ENCODE results near the gene MMS19. TPM values are rescaled to one million over a fixed set of nuclear protein-coding genes. Genes with fewer than 3 reads are reported as not detected.

MMS19 gene
- total RNA-seq, 1 experiment from 2014 or later: 105 TPM

- Histone ChIP-seq H3K27me3 (replicated peaks; ENCODE audit: control insufficient read depth, insufficient read depth, low read length) (no peaks in the 10 kb centered on the region), H3K4me3 (ENCODE audit: low read depth, low read length) (no peak overlapping the region), H3K36me3 (ENCODE audit: control insufficient read depth, insufficient read depth, low read length) (peaks cover under 1% of the 10 kb centered on the region), H3K4me1 (no peaks in the 10 kb centered on the region; the same call in 1 of the 2 replicates), H3K9me3 (no peaks in the 10 kb centered on the region)
- ChIA-PET CTCF (no interaction called here), POLR2A (no interaction called here)
- Mint-ChIP-seq H3K36me3 (ENCODE audit: insufficient read depth, unreplicated experiment) (peaks cover 71% of the 10 kb centered on the region), H3K4me3 (ENCODE audit: unreplicated experiment) (no peak overlapping the region), H3K9me3 (ENCODE audit: unreplicated experiment) (no peaks in the 10 kb centered on the region), H3K4me1 (ENCODE audit: low read depth, unreplicated experiment) (no peaks in the 10 kb centered on the region), H3K27me3 (ENCODE audit: insufficient read depth, unreplicated experiment) (no peaks in the 10 kb centered on the region), H3K27ac (ENCODE audit: unreplicated experiment) (no peak overlapping the region)
- DNase-seq: no peak
- TF ChIP-seq CTCF (IDR thresholded peaks at IDR 0.05; ENCODE audit: insufficient read depth in 1 of 2, low read depth in 1 of 2, low read length in 1 of 2, severe bottlenecking in 1 of 2, unreplicated experiment in 1 of 2): no peak
- intact Hi-C loops (cut with micrococcal nuclease; ENCODE audit: unreplicated experiment): no loop called here
- no TSS peak for BruUV-seq (replicated peaks)
Measured at GRCh38 chr10:97442277-97442676, 55.9 kb downstream of the MMS19 start.

GRCh38 chr10:97435211-97435610, 63.0 kb downstream of the MMS19 start:
- no peaks in the 10 kb centered on the region for H3K9me3 ChIP-seq
- H3K27ac Mint-ChIP-seq (ENCODE audit: unreplicated experiment): no peak overlapping the region
- no peaks in the 10 kb centered on the region for H3K27me3 Mint-ChIP-seq (ENCODE audit: insufficient read depth, unreplicated experiment)
- ChIA-PET CTCF (no interaction called here), POLR2A (interaction anchor here (0.9 kb wide), 1 partner anchor 17 kb away, joined by 3 read pairs; no protein-coding TSS in a partner anchor)
- H3K36me3 ChIP-seq (ENCODE audit: control insufficient read depth, insufficient read depth, low read length): peaks cover 2% of the 10 kb centered on the region
- no peaks in the 10 kb centered on the region for H3K27me3 ChIP-seq (replicated peaks; ENCODE audit: control insufficient read depth, insufficient read depth, low read length)
- intact Hi-C loops (cut with micrococcal nuclease; ENCODE audit: unreplicated experiment): no loop called here
- no peak for DNase-seq
- no peak overlapping the region for H3K4me3 Mint-ChIP-seq (ENCODE audit: unreplicated experiment)
- H3K4me3 ChIP-seq (ENCODE audit: low read depth, low read length): no peak overlapping the region
- no peaks in the 10 kb centered on the region for H3K4me1 Mint-ChIP-seq (ENCODE audit: low read depth, unreplicated experiment)
- no peak for TF ChIP-seq CTCF (IDR thresholded peaks at IDR 0.05; ENCODE audit: insufficient read depth in 1 of 2, low read depth in 1 of 2, low read length in 1 of 2, severe bottlenecking in 1 of 2, unreplicated experiment in 1 of 2)
- H3K9me3 Mint-ChIP-seq (ENCODE audit: unreplicated experiment): no peaks in the 10 kb centered on the region
- H3K36me3 Mint-ChIP-seq (ENCODE audit: insufficient read depth, unreplicated experiment): peaks cover 91% of the 10 kb centered on the region
- BruUV-seq (replicated peaks): no TSS peak
- H3K4me1 ChIP-seq: no peaks in the 10 kb centered on the region

GRCh38 chr10:97434557-97434956, 63.7 kb downstream of the MMS19 start:
- POLR2A ChIA-PET: interaction anchor here (0.9 kb wide), 1 partner anchor 17 kb away, joined by 3 read pairs; no protein-coding TSS in a partner anchor
- Histone ChIP-seq H3K4me3 (ENCODE audit: low read depth, low read length) (no peak overlapping the region), H3K36me3 (ENCODE audit: control insufficient read depth, insufficient read depth, low read length) (peaks cover 3% of the 10 kb centered on the region), H3K27me3 (replicated peaks; ENCODE audit: control insufficient read depth, insufficient read depth, low read length) (no peaks in the 10 kb centered on the region), H3K4me1 (no peaks in the 10 kb centered on the region), H3K9me3 (no peaks in the 10 kb centered on the region)
- no peaks in the 10 kb centered on the region for H3K4me1 Mint-ChIP-seq (ENCODE audit: low read depth, unreplicated experiment)
- no peaks in the 10 kb centered on the region for H3K27me3 Mint-ChIP-seq (ENCODE audit: insufficient read depth, unreplicated experiment)
- TF ChIP-seq CTCF (IDR thresholded peaks at IDR 0.05; ENCODE audit: insufficient read depth in 1 of 2, low read depth in 1 of 2, low read length in 1 of 2, severe bottlenecking in 1 of 2, unreplicated experiment in 1 of 2): no peak
- no peak overlapping the region for H3K4me3 Mint-ChIP-seq (ENCODE audit: unreplicated experiment)
- intact Hi-C loops (cut with micrococcal nuclease; ENCODE audit: unreplicated experiment): no loop called here
- no peaks in the 10 kb centered on the region for H3K9me3 Mint-ChIP-seq (ENCODE audit: unreplicated experiment)
- peaks cover 91% of the 10 kb centered on the region for H3K36me3 Mint-ChIP-seq (ENCODE audit: insufficient read depth, unreplicated experiment)
- BruUV-seq (replicated peaks): no TSS peak
- no peak for DNase-seq
- no peak overlapping the region for H3K27ac Mint-ChIP-seq (ENCODE audit: unreplicated experiment)
- CTCF ChIA-PET: interaction anchor here (0.9 kb wide), 1 partner anchor 25 kb away, joined by 3 read pairs; no protein-coding TSS in a partner anchor
